Hematopoietic multipotent progenitor cell (in vitro differentiated cells): Measurements from ENCODE around the gene MVP. TPM values are rescaled to one million over a fixed set of nuclear protein-coding genes. Genes with fewer than 3 reads are reported as not detected.
"Not testable (repeated sequence)": the region's sequence is repeated elsewhere in the genome, so short reads cannot be mapped to it uniquely, and the experiment has no call there.

Source experiments
- DNase-seq, 3 donors: peaks; one replicate each; pipeline ENCODE4 v3.0.0-alpha.2; 2011 to 2015; ENCODE audit warnings: low read depth in 2 of 3, low spot score in 2 of 3
- total RNA-seq: library from RNA; depleted of rRNA; stranded (reverse); fragments of >200 nt; gene quantifications from one replicate; pipeline ENCODE4 v1.2.3, GENCODE V29; 2012

Gene MVP
- total RNA-seq: 118 TPM

- DNase-seq: peak in 1 of 3 donors; percentile 44
Observed at GRCh38 chr16:29820271-29820701, at the start of gene MVP. Gene MVP, plus strand, starts transcription at chr16:29820462. Its CDS starts 10,088 bp downstream, at chr16:29830550.

GRCh38 chr16:29772330-29772729 lies 47.9 kb upstream of the MVP start:
- not testable (repeated sequence) for DNase-seq

GRCh38 chr16:29774730-29775129 lies 45.5 kb upstream of the MVP start:
- no peak for DNase-seq

GRCh38 chr16:29775742-29776408 lies 44.4 kb upstream of the MVP start:
- no peak for DNase-seq

- no peak for DNase-seq
Observed at GRCh38 chr16:29777576-29778350, 42.5 kb upstream of the MVP start, which contains the start of gene ZG16. Gene ZG16, plus strand, starts transcription at chr16:29778256. Its CDS starts 1,011 bp downstream, at chr16:29779267.

- no peak for DNase-seq
Observed at GRCh38 chr16:29779474-29779873, 40.8 kb upstream of the MVP start.

- not testable (repeated sequence) for DNase-seq
Observed at GRCh38 chr16:29783094-29783953, 36.9 kb upstream of the MVP start.

- DNase-seq: peak in 1 of 3 donors; percentile 28
Observed at GRCh38 chr16:29784157-29784556, 36.1 kb upstream of the MVP start.

- peak in 2 of 3 donors; percentile 56 to 73 for DNase-seq
Observed at GRCh38 chr16:29784901-29785500, 35.3 kb upstream of the MVP start.

GRCh38 chr16:29787155-29787554 lies 33.1 kb upstream of the MVP start:
- DNase-seq: not testable (repeated sequence)

- no peak for DNase-seq
Observed at GRCh38 chr16:29789775-29790182, 30.5 kb upstream of the MVP start.

- peak; percentile 99 to 100 (median 100) for DNase-seq
Observed at GRCh38 chr16:29790183-29790948, 29.9 kb upstream of the MVP start, which contains the start of gene KIF22. Gene KIF22, plus strand, starts transcription at chr16:29790751. Its CDS starts 9 bp downstream, at chr16:29790760.

GRCh38 chr16:29790949-29791844 lies 29.1 kb upstream of the MVP start:
- DNase-seq: peak in 1 of 3 donors; percentile 12

GRCh38 chr16:29791845-29792807 lies 28.1 kb upstream of the MVP start:
- no peak for DNase-seq

- not testable (repeated sequence) for DNase-seq
Observed at GRCh38 chr16:29793153-29793552, 27.1 kb upstream of the MVP start.

- no peak for DNase-seq
Observed at GRCh38 chr16:29794231-29794710, 26.0 kb upstream of the MVP start.

- no peak for DNase-seq
Observed at GRCh38 chr16:29802416-29802935, 17.8 kb upstream of the MVP start.
